ENCODE data around the gene CCDC134. TPM values are rescaled to one million over a fixed set of nuclear protein-coding genes. Genes with fewer than 3 reads are reported as not detected.

The CCDC134 gene
- total RNA-seq, 1 donor from 2014 or later: 10.3 TPM

GRCh38 chr22:41823797-41824196 is 23.3 kb downstream of the CCDC134 start:
- no peak overlapping the region for H3K4me3 ChIP-seq (ENCODE audit: low read depth, low read length)
- TF ChIP-seq CTCF (IDR thresholded peaks at IDR 0.05; ENCODE audit: insufficient read depth, low read length, poor library complexity, severe bottlenecking): no peak
- no peak for DNase-seq (ENCODE audit: low read depth)
- H3K27me3 ChIP-seq (ENCODE audit: control insufficient read depth, insufficient read depth, low read length): no peaks in the 10 kb centered on the region
- no peaks in the 10 kb centered on the region for H3K36me3 ChIP-seq (ENCODE audit: control insufficient read depth, insufficient read depth, low read length)

- Histone ChIP-seq H3K36me3 (ENCODE audit: control insufficient read depth, insufficient read depth, low read length) (no peaks in the 10 kb centered on the region), H3K27me3 (ENCODE audit: control insufficient read depth, insufficient read depth, low read length) (no peaks in the 10 kb centered on the region), H3K4me3 (ENCODE audit: low read depth, low read length) (no peak overlapping the region)
- no peak for DNase-seq (ENCODE audit: low read depth)
- no peak for TF ChIP-seq CTCF (IDR thresholded peaks at IDR 0.05; ENCODE audit: insufficient read depth, low read length, poor library complexity, severe bottlenecking)
These were observed 24.9 kb downstream of the CCDC134 start for GRCh38 chr22:41825376-41825775.

GRCh38 chr22:41826021-41826420 is 25.5 kb downstream of the CCDC134 start:
- Histone ChIP-seq H3K4me3 (ENCODE audit: low read depth, low read length) (no peak overlapping the region), H3K27me3 (ENCODE audit: control insufficient read depth, insufficient read depth, low read length) (no peaks in the 10 kb centered on the region), H3K36me3 (ENCODE audit: control insufficient read depth, insufficient read depth, low read length) (no peaks in the 10 kb centered on the region)
- TF ChIP-seq CTCF (IDR thresholded peaks at IDR 0.05; ENCODE audit: insufficient read depth, low read length, poor library complexity, severe bottlenecking): no peak
- DNase-seq (ENCODE audit: low read depth): no peak

GRCh38 chr22:41826430-41827383 is 26.2 kb downstream of the CCDC134 start:
- H3K36me3 ChIP-seq (ENCODE audit: control insufficient read depth, insufficient read depth, low read length): no peaks in the 10 kb centered on the region
- no peak for DNase-seq (ENCODE audit: low read depth)
- H3K27me3 ChIP-seq (ENCODE audit: control insufficient read depth, insufficient read depth, low read length): no peaks in the 10 kb centered on the region
- no peak overlapping the region for H3K4me3 ChIP-seq (ENCODE audit: low read depth, low read length)
- TF ChIP-seq CTCF (IDR thresholded peaks at IDR 0.05; ENCODE audit: insufficient read depth, low read length, poor library complexity, severe bottlenecking): no peak

GRCh38 chr22:41827671-41828070 is 27.2 kb downstream of the CCDC134 start:
- DNase-seq (ENCODE audit: low read depth): no peak
- H3K4me3 ChIP-seq (ENCODE audit: low read depth, low read length): no peak overlapping the region
- H3K36me3 ChIP-seq (ENCODE audit: control insufficient read depth, insufficient read depth, low read length): no peaks in the 10 kb centered on the region
- no peak for TF ChIP-seq CTCF (IDR thresholded peaks at IDR 0.05; ENCODE audit: insufficient read depth, low read length, poor library complexity, severe bottlenecking)
- H3K27me3 ChIP-seq (ENCODE audit: control insufficient read depth, insufficient read depth, low read length): no peaks in the 10 kb centered on the region

Measured in kidney epithelial cell (primary cell).